Measurements from ENCODE around the gene CFB.
"Not testable (repeated sequence)": the region's sequence is repeated elsewhere in the genome, so short reads cannot be mapped to it uniquely, and the experiment has no call there.

- TF ChIP-seq EZH2 (IDR thresholded peaks at IDR 0.05; ENCODE audit: insufficient read depth, low read length); CTCF (IDR thresholded peaks at IDR 0.05; ENCODE audit: insufficient read depth, low read depth, low read length): not testable (repeated sequence)
Measured at GRCh38 chr6:31909298-31909697, 36.6 kb upstream of the CFB start.
